MM.1S (cell line): ENCODE measurements around the gene ANKRD2.

ENCODE experiments used
- CTCF ChIP-seq: fragments of 300-600 bp; sonication (generic); IDR thresholded peaks from 2 replicates; pipeline ENCODE4 v1.5.1; 2016; ENCODE audit warnings: antibody characterized with exemption, low read length, mixed read lengths
- EZH2 ChIP-seq: fragments of 300-600 bp; sonication (generic); optimal IDR thresholded peaks from 2 replicates; pipeline ENCODE3; 2017; ENCODE audit warnings: low read depth, mild to moderate bottlenecking, antibody characterized with exemption, low read length, mixed read lengths
- EZH2phosphoT487 ChIP-seq: fragments of 300-600 bp; sonication (generic); IDR thresholded peaks from 2 replicates; pipeline ENCODE4 v1.6.1; 2018; ENCODE audit warnings: antibody characterized with exemption, low read length

- TF ChIP-seq EZH2 (no peak), CTCF (no peak), EZH2phosphoT487 (no peak)
These were observed 10.9 kb downstream of the ANKRD2 start for GRCh38 chr10:97583476-97583875.
